Prostate gland (tissue), 2 donors: ENCODE results near the gene SLC22A3. TPM values are rescaled to one million over a fixed set of nuclear protein-coding genes. Genes with fewer than 3 reads are reported as not detected.

Experiments used
- DNase-seq: peaks from one replicate; pipeline ENCODE4 v3.0.0-alpha.2; 2019; ENCODE audit warnings: low spot score
- H3K27ac ChIP-seq, 2 donors: fragments of 200-600 bp; sonication (generic); 2 replicates each; pipeline ENCODE4 v1.5.1; 2017 to 2019
- H3K27me3 ChIP-seq: fragments of 200-600 bp; sonication (generic); replicated peaks from 2 replicates; pipeline ENCODE4 v1.5.1; 2019; ENCODE audit not compliant: insufficient read depth
- H3K36me3 ChIP-seq, 2 donors: fragments of 200-600 bp; sonication (generic); 1 replicate in 1 of 2; 2 replicates in 1 of 2; pipeline versions ENCODE4 v1.5.1 to v1.8.1; 2017 to 2019
- H3K4me1 ChIP-seq: fragments of 200-600 bp; sonication (generic); replicated peaks from 2 replicates; pipeline ENCODE4 v1.5.1; 2019
- H3K4me3 ChIP-seq, 2 donors: fragments of 200-600 bp; sonication (generic); 2 replicates each; pipeline ENCODE4 v1.5.1; 2017 to 2019
- H3K9me3 ChIP-seq: fragments of 200-600 bp; sonication (generic); 2 replicates; pipeline ENCODE4 v1.5.1; 2017
- CTCF ChIP-seq, 4 experiments: fragments of 200-600 bp in 2 of 4; fragments of 450-650 bp in 2 of 4; sonication (generic) in 2 of 4; IDR thresholded peaks; 1 replicate in 3 of 4; 2 replicates in 1 of 4; pipeline ENCODE4 v1.5.1; 2016 to 2019; ENCODE audit warnings: antibody characterized with exemption in 4 of 4, mild to moderate bottlenecking in 2 of 4, moderate library complexity in 2 of 4
- POLR2A ChIP-seq: fragments of 450-650 bp; IDR thresholded peaks from one replicate; pipeline ENCODE4 v1.6.1; 2016; ENCODE audit warnings: antibody characterized with exemption, mild to moderate bottlenecking
- POLR2AphosphoS5 ChIP-seq: sonication (generic); formaldehyde crosslinking; IDR thresholded peaks from one replicate; pipeline ENCODE4 v1.6.1; 2017; ENCODE audit warnings: antibody characterized with exemption
- WGBS: methylation state at CpG from one replicate; pipeline ENCODE4 v1.1.5; 2018; 5-methylcytosine and 5-hydroxymethylcytosine counted together
- intact Hi-C: fragments of 100-400 bp; cut with DNase I; formaldehyde crosslinking; loops from one replicate; pipeline ENCODE4 v1.14.2; 2022
- total RNA-seq, 2 donors: library from RNA; depleted of rRNA; stranded (reverse); fragments of >200 nt; gene quantifications; one replicate each; pipeline ENCODE4 v1.1.0, GENCODE V29; 2016

The SLC22A3 gene
- total RNA-seq, 2 donors from 2014 or later, result 50.2 to 118 TPM

GRCh38 chr6:160420969-160421556 is 72.9 kb downstream of the SLC22A3 start:
- no peak for DNase-seq
- intact Hi-C loops, result no loop called here
- Histone ChIP-seq H3K4me3 (no peak overlapping the region), H3K4me1 (peaks cover 2% of the 10 kb centered on the region), H3K27ac (no peak overlapping the region), H3K9me3 (no peaks in the 10 kb centered on the region), H3K36me3 (no peaks in the 10 kb centered on the region), H3K27me3 (no peaks in the 10 kb centered on the region)
- TF ChIP-seq POLR2AphosphoS5 (no peak), CTCF (IDR thresholded peaks at IDR 0.05) (no peak), POLR2A (no peak)
- 89% methylated on average over 7 of the region's 7 CpGs for WGBS

GRCh38 chr6:160421854-160422253 is 73.7 kb downstream of the SLC22A3 start:
- no peaks in the 10 kb centered on the region for H3K27me3 ChIP-seq
- no peak for TF ChIP-seq CTCF (IDR thresholded peaks at IDR 0.05)
- no peak for TF ChIP-seq POLR2A
- H3K4me1 ChIP-seq, result peaks cover 1% of the 10 kb centered on the region
- no peaks in the 10 kb centered on the region for H3K9me3 ChIP-seq
- DNase-seq, result no peak
- WGBS, result 88% methylated on average over 5 of the region's 5 CpGs
- no peak overlapping the region for H3K27ac ChIP-seq
- no peak overlapping the region for H3K4me3 ChIP-seq
- no peaks in the 10 kb centered on the region for H3K36me3 ChIP-seq
- intact Hi-C loops, result no loop called here

DNA sequence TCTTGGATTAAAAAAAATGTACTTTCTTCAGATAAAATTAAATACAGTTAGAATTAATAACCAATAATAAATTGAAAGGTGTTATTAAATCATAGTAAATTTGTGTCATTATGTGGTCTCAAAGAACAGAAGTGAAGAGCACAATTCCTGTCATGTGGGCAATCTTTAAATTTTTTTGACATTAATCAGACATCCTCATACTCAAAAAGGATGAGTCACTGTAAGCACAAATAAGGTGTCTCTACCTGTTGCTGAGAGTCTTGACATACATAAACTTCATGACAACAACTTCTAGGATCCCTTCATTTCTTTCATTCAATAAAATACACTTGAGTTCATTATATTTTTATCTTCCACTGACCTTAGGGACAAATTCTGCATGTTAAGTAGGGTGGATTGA is 76.1 kb downstream of the SLC22A3 start:
- DNase-seq, result no peak
- Histone ChIP-seq H3K27ac (no peak overlapping the region), H3K36me3 (no peaks in the 10 kb centered on the region), H3K9me3 (no peaks in the 10 kb centered on the region), H3K4me1 (no peaks in the 10 kb centered on the region), H3K4me3 (no peak overlapping the region), H3K27me3 (no peaks in the 10 kb centered on the region)
- TF ChIP-seq POLR2AphosphoS5 (no peak), POLR2A (no peak), CTCF (IDR thresholded peaks at IDR 0.05) (no peak)
- intact Hi-C loops, result no loop called here

DNA sequence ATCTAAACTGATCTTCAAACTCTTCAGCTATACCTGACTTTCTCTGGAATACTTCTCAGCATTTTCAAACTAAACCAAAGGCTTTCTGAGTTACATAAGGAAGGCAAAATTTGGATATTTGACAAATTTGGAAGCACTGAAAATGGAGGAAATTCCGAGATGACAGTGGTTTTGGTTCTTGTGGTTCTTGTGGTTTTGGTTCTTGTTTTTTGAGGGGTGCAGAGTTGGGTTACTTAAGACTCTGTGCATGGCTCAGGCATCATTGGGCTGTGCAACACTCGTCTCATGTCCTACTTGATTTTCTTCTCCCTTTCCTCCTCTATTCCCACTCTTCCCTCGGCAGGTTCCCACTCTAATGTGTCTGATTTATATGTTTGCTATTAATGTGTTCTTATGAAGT is 78.0 kb downstream of the SLC22A3 start:
- no peak for DNase-seq
- H3K4me1 ChIP-seq, result peaks cover 4% of the 10 kb centered on the region
- H3K9me3 ChIP-seq, result no peaks in the 10 kb centered on the region
- no peak overlapping the region for H3K4me3 ChIP-seq
- no peak overlapping the region for H3K27ac ChIP-seq
- H3K27me3 ChIP-seq, result no peaks in the 10 kb centered on the region
- TF ChIP-seq CTCF (IDR thresholded peaks at IDR 0.05) (no peak), POLR2AphosphoS5 (no peak)
- 82% methylated on average over 3 of the region's 3 CpGs for WGBS
- intact Hi-C loops, result loop anchor here (5.0 kb wide), 1 partner anchor 289 kb away; no protein-coding TSS in a partner anchor
- no peaks in the 10 kb centered on the region for H3K36me3 ChIP-seq

DNA sequence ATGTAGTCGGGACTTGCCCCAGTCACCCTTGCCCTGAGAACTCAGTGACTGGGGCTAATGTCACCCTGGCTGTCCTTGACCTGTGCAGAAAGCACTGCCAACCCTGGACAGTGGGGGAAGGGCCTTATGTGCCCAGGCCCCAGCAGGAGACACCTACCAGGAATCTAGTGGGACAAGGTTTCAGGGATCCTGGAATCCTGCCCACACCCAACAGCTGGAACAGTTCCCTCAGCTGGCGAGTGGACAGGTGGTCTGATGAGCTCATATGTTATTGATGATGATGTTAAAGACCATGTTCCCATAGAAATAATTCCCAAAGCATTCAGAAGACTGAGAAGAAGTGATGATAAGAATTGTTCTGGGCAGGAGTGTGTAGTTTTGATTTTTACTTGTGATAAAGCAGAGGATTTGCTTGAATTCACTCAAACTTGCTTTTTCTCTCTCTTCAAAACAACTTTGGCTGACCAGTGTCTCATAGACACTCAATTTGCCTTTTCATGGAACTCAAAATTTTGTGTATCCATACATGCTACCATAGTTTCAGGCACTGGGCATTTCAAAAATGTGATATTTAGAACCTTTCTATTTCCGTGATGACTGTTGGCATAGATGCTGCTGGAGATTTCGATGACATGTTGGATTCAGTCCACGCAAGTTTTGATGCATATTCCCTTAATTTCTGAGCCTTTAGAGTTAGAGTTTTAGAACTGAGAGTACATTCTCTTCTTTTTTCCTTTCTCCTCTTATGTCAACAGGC is 79.3 kb downstream of the SLC22A3 start:
- TF ChIP-seq POLR2A (no peak), POLR2AphosphoS5 (no peak), CTCF (IDR thresholded peaks at IDR 0.05) (no peak)
- Histone ChIP-seq H3K27ac (peak overlapping the region; percentile 42 to 46), H3K4me3 (no peak overlapping the region), H3K36me3 (no peaks in the 10 kb centered on the region), H3K27me3 (no peaks in the 10 kb centered on the region), H3K9me3 (no peaks in the 10 kb centered on the region), H3K4me1 (peaks cover 7% of the 10 kb centered on the region)
- 56% methylated on average over 5 of the region's 5 CpGs for WGBS
- intact Hi-C loops, result loop anchor here (5.0 kb wide), 1 partner anchor 290 kb away; no protein-coding TSS in a partner anchor
- no peak for DNase-seq
